Measurements from ENCODE around the gene C6orf15.

Gene C6orf15

DNA sequence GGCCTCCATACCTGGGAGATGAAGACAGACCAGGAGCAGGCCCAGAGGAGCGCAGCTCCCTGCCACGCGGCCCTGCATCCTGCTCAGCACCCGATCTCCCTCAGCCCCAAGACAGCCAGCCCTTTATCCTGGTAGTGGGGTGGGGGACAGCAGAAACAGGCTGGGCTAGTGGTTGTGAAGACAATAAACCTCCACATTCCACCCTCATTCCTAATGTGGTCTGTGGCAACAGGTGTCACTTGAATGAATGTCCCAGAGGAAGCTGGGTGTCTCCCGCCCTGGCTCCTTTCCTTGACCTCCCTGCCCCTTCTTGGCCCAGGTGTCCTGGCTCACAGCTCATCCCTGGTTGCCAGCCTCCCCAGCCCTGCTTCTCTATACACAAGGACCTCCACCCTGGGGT lies at the start of gene C6orf15:
C6orf15 (minus strand) TSS at position 98 of the 400 bp plus-strand sequence; CDS start at position 78, 20 bp downstream.
- FAIRE-seq (no peak), DNase-seq (ENCODE audit: extremely low spot score, insufficient read length, low read depth) (no peak)

DNA sequence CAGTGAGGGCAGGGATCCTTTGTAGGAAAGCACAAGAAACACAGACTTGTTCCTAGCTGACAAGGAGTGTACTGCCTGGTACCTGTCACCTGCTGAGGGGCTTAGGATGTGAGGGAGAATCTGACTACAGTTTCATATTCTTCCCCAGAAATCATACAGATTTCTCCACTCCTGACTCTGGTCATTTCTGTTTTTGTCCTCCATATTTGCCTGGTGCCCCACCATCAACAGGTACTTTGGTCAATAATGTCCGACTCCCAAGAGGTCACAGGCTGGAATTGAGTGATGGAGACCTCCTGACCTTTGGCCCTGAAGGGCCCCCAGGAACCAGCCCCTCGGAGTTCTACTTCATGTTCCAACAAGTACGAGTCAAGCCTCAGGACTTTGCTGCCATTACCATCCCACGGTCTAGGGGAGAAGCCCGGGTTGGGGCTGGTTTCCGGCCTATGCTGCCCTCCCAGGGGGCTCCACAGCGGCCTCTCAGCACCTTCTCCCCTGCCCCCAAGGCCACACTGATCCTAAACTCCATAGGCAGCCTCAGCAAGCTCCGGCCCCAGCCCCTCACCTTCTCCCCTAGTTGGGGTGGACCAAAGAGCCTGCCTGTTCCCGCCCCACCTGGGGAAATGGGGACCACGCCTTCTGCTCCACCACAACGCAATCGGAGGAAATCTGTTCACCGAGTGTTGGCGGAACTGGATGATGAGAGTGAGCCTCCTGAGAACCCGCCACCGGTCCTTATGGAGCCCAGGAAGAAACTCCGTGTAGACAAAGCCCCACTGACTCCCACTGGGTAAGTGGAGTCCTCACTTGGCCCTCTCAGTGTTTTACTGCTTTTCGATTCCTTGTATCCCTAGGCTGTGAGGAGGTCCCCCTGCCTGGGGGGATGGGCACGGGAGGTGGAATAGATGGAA lies 49.1 kb upstream of the C6orf15 start:
- FAIRE-seq, result no peak
- no peak for DNase-seq (ENCODE audit: extremely low spot score, insufficient read length, low read depth)

DNA sequence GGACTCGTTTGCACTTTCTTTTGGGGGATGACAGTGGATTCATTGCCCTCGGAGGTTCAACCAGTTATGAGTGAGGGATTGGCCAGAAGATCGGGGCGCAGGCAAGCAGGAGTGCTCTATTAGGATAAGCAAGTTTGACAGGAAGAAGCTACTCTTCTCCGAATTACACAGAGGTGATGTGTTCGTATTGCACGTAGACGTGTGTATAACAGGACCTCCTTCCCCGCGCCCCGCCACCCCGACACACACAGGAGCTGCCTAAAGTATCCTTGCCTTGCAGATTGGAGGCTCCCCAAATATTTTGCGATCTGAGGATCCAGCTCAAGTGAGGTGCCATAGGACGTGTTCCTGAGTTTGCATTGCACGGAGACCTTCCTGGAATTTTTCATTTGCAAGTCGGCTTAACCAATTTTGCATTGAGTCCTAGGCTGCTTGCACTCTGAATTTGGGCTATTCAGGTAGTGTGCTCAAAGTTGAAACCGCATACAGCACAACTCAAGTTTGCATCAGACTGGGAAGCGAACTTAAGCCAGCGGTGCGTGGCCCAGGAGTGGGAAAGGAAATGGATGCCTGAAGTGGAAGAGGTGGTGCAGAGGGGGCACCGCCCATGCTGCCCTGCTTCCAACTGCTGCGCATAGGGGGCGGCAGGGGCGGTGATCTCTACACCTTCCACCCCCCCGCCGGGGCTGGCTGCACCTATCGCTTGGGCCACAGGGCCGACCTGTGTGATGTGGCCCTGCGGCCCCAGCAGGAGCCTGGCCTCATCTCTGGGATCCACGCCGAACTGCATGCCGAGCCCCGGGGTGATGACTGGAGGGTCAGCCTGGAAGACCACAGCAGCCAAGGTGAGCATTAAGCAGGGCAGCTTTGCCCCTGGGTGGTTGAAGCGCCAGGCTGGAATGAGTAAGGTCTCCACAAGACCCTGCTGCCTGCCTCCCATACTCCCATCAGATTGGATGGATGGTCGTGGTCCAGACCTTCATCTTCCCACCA lies 46.8 kb upstream of the C6orf15 start:
- FAIRE-seq, result no peak
- no peak for DNase-seq (ENCODE audit: extremely low spot score, insufficient read length, low read depth)

DNA sequence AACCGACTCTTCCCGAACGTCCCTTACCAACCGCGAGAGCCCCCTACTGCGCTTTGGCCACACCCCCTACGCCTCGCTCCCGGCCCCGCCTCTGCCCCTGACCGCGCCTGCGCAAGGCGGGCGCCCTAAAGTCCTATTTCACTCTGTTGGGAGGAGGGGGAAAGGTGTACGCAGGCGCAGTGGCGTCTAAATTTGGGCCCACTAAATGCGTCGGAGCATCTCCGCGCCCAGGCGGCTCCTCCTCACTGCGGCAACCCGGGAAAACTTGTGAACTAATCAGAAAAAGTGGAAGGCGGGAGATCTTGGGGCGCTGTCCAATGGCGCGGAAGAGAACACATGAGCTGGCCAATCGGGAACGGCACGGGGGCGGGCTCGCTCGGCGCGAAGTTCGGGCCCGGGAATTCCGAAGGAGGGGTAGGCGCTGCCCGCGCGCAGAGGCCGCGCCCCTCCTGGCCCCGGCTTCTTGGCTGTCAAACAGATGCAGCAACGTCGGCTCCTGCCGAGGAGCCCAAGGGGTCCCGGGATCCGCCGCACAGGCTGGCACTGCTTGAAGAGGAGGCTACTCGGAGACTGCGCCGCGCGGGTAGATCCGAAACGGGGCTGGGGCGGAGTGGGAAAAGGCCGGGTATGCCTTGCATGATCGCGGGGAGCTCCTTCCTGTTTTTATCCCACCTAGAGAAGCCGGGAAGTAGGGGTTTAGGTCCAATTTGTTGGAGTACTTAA lies 45.9 kb upstream of the C6orf15 start, which contains the start of gene TCF19:
TCF19 (plus strand) TSS at position 450 of the 723 bp plus-strand sequence. CDS start 881 bp downstream, outside the sequence.
- peak; percentile 97 for FAIRE-seq
- peak; percentile 100 for DNase-seq (ENCODE audit: extremely low spot score, insufficient read length, low read depth)

DNA sequence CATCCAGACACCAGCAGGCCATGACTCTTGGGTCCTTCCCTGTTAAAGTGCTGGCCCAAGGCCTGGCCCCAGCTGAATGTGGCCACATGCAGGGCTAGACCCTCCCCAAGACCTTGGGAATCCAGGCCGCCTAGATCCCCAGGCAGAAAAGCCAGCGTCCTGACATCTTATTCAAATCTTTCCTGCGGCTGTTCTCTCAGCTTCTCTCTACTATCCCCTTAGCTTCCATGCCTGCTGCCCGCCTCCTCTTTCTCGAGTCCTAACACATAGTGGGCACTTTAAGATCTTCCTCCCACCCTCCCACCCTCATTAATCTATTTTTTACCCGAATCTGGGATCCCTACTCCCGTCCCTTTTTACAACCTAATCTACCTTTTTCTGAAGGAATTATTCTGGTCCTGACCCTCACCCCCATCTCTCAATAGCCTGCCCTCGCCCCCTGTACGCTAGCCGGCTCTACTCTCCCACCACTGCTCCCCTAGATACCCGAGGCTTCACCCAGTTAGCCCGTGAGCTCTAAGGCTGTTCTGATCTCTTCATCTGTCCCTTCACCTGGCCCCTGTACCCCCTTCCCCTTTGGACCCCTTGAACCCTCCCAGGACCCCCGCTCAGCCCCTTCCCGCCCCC lies 45.3 kb upstream of the C6orf15 start, which contains the start of gene CCHCR1:
CCHCR1 (minus strand) TSS at position 290 of the 627 bp plus-strand sequence; CDS start at position 88, 202 bp downstream.
- FAIRE-seq (no peak), DNase-seq (ENCODE audit: extremely low spot score, insufficient read length, low read depth) (no peak)

DNA sequence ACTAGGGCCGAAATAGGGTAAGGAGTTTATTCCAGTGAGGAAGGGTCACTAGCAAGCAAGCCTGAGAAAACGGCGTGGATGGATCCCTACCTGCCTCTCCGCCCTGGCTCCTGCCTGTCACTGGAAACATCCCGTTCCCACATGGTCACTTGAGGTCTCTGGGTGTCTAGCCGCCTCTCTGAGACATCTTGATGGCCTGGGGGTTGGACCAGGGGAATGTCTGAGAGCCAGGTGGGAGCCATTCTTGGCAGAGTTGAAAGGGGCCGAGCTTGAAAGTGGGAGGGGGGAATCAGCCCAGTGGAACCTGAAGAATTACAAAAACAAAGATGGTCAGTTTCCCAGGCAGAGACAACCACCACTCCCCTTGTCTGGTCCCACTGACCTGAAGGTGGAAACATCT lies 44.3 kb upstream of the C6orf15 start:
- DNase-seq (ENCODE audit: extremely low spot score, insufficient read length, low read depth) (no peak), FAIRE-seq (no peak)

DNA sequence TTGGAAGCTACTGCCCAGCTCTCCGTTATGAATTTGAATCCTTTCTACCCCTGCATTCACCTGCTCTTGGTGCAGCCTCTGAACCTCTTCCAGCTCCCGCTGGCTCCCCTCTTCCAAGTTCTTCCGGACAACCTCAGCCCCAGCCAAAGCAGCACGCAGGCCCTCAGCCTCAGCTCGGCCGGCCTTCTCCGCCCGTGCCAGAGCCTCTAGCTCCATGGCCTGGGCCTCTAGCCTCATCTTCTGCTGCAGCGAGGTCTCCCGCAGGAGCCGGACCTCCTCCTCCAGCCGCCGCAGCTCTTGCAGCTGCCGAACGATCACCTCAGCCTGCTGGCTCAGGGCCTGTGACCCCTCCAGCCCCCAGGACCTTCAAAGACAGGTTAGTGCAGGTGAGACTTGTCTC lies 42.1 kb upstream of the C6orf15 start:
- no peak for DNase-seq (ENCODE audit: extremely low spot score, insufficient read length, low read depth)
- no peak for FAIRE-seq

DNA sequence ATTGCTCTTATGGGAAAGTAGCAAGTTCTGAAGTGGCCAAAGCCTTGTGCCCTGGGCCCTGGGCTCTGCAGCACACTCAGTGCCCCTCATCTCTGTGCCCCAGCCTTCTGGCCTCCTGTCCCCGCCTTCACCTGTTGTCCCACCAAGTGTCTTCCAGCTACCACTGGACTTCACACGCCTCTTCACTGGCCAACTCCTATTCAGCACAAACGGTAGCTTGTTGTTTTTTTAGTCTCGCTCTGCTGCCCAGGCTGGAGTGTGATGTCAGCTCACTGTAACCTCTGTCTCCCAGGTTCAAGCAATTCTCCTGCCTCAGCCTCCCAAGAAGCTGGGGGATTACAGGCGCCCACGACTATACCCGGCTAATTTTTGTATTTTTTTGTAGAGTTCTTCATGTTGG lies 40.4 kb upstream of the C6orf15 start:
- FAIRE-seq (no peak), DNase-seq (ENCODE audit: extremely low spot score, insufficient read length, low read depth) (no peak)

DNA sequence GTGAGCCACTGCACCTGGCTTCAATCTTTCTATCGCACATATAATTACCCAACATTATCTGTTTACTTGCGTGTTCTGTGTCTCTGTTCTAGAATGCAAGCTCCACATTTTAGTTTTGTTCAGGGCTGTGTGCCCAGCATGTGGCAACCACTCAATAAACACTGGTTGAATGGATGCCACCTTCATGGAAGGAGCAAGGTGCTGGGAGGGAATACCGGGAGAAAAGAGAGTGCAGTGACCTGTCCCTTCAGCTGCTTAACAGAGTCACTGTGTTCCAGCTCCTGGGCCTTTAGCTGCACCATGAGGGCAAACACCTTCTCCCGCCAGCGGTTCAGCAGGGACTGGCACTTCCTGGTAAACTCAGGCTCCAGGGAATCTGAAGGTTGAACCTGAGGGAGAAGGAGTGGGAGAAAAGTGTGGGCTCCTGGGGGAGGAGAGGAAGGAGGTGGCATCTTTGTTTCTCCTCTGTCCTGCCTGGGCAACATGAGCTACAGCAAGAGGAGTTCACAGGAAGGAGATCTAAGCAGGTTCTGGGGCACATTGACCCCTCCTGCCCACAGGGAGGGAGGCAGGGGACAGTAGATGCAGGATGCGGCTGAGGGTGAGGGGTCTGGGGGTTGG lies 37.6 kb upstream of the C6orf15 start:
- FAIRE-seq, result no peak

DNA sequence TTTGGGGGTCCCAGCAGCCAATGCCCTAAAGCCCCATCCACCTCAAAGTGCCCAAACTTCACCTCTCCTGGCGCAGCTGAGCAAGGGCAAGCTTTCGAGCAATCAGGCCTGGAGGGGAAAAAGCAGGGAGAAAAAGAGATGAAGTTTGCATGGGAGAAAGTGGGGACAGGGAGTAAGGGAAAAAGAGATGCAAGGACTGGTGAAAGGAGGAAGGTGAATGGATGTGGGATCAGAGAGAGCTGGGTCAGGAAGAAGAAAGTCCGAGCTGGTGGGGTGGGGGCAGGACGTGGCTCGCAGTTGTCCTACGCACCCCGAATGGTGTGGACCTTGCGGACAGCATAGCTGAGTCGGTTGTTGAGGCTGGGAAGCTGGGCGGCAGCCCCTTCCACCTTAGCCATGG lies 33.0 kb upstream of the C6orf15 start:
- no peak for DNase-seq (ENCODE audit: extremely low spot score, insufficient read length, low read depth)
- FAIRE-seq, result no peak

More for the DNA sequence above, 37.6 kb upstream of the C6orf15 start:
- no peak for DNase-seq (ENCODE audit: extremely low spot score, insufficient read length, low read depth)

DNA sequence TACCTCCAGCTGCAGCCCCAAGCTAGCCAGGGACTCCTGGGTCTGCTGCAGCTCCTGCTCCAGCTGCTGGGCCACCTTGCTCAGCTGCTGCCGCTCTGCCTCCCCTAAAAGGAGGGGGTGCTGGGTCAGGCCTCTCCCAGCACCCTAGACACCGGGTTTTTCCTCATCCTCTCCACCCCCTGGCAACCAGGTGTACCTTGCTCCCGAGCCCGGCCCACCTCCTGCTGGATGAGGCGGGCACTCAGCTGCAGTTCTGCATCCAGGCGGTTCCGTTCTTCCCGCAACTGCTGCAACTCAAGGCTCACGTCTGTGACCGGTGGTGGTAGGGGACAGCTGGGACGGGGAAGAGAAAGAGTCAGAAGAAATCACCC lies 32.6 kb upstream of the C6orf15 start:
- DNase-seq (ENCODE audit: extremely low spot score, insufficient read length, low read depth) (no peak), FAIRE-seq (no peak)

DNA sequence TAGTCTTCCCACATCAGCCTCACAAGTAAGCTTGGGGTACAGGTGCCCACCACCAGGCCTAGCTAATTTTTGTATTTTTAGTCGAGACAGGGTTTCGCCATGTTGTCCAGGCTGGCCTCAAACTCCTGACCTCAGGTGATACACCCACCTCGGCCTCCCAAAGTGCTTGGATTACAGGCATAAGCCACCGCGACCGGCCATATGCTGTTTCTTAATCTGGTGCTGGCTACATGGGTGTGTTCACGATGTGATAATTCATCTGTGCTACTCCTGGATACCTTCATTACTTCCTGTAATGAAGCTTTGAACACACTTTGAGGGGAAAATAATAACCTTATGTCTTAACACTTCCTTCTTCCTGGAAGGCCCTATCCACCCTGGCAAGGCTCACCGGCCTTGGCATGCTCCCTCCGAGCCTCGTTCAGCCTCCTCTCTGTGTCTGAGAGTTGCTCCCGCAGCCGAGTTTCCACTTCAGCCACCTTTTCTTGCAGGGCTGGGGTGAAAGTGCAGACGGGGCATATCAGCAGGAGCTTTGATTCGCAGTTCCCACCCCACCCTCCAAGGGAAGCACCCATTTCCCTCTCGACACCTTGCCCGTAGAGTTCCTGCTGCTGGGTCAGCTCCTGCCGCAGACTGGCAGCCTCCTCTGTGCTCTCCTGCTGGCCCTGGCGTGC lies 32.1 kb upstream of the C6orf15 start:
- FAIRE-seq (no peak), DNase-seq (ENCODE audit: extremely low spot score, insufficient read length, low read depth) (no peak)

DNA sequence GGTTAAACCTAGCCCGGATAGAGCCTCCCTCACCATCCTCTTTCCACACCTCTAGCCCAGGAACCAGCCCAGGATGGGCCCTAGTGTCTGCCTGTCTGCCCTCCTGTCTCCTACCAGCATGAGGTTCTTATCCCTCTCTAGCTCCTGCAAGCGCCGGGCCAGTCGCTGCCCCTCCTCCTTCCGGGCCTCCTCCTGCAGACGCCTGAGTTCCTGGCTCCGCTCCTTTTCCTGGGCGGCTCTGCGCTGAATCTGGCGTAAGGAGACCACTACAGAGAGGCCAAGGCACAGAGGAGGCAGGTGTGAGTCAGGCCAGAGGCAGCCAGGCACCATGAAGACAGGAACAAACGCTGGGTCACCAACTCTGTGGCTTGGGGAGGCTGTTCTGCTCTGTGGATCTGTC lies 30.8 kb upstream of the C6orf15 start:
- FAIRE-seq (no peak), DNase-seq (ENCODE audit: extremely low spot score, insufficient read length, low read depth) (no peak)

DNA sequence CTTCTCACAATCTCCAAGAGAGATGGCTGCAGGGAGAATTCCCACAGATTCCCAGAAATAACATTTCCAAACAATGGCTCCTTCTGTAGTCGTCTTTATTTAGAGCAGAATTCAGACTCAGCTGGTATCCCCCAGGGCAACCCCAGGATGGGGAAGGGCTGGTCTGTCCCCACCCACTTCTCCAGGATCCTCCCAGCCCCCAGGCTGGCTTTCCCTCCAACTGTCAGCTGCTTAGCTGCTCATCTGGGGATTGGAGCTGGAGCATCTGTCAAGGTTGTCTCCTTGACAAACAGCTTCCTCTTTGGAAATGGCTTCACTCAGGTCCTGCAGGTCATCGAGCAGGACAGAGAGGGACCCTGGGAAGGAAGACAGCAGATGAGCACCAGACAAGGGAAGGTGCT lies 30.0 kb upstream of the C6orf15 start:
- no peak for FAIRE-seq
- no peak for DNase-seq (ENCODE audit: extremely low spot score, insufficient read length, low read depth)

DNA sequence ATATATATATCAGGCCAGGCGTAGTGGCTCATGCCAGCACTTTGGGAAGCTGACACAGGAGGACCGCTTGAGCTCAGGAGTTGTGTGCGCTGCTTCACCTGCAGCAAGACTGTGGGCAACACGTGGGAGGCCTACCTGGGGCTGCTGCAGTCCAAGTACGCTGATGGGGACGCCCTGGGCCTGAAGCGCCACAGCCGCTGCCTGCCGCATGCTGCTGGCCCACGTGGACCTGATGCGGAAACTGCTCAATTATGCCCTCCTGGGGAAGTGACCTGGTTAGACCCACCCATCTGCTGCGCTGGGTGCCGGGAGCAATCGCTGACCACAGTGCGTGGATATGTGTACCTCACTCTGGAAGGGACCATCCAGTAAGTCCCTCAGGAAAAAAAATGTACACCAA lies 28.3 kb upstream of the C6orf15 start:
- DNase-seq (ENCODE audit: extremely low spot score, insufficient read length, low read depth) (no peak), FAIRE-seq (no peak)

DNA sequence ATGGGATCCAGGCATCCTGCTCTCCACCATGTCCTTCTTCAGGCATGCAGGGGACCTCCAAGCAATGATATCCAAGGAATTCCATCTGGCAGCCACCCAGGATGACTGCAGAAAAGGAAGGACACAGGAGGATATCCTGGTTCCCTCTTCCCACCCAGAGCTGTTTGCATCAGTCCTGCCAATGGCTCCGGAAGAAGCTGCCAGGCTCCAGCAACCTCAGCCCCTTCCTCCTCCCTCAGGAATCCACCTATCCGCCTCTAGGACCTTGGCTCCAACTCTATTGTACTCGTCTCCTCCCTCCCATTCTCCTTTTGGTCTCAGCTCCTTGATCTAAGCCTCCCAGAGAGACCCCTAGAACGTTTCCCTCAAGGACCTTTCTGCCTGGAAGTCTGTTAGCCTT lies 27.2 kb upstream of the C6orf15 start:
- FAIRE-seq, result no peak

DNA sequence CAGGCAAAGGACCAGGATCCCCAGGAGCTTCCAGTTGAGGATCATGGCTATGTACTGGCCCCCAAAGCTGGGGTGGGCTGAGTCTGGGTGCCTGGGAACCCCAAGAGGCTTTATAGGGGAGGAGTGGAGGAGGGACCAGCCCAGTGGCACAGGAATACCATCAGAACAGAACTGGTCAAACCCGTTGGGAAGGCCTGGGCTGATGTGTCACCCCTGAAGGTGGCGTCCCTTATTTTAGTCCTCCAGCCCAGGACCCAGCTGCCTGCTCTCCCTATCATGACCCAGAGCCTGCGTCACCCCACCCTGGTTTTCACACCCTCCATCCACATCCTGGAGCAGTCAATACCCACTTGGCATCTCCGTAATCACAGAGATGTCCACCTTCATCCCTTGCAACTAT lies 26.6 kb upstream of the C6orf15 start, which contains the start of gene PSORS1C2:
PSORS1C2 (minus strand) TSS at position 85 of the 400 bp plus-strand sequence; CDS start at position 45, 40 bp downstream.
- no peak for DNase-seq (ENCODE audit: extremely low spot score, insufficient read length, low read depth)
- no peak for FAIRE-seq

More for the DNA sequence above, 27.2 kb upstream of the C6orf15 start:
- DNase-seq (ENCODE audit: extremely low spot score, insufficient read length, low read depth), result no peak

DNA sequence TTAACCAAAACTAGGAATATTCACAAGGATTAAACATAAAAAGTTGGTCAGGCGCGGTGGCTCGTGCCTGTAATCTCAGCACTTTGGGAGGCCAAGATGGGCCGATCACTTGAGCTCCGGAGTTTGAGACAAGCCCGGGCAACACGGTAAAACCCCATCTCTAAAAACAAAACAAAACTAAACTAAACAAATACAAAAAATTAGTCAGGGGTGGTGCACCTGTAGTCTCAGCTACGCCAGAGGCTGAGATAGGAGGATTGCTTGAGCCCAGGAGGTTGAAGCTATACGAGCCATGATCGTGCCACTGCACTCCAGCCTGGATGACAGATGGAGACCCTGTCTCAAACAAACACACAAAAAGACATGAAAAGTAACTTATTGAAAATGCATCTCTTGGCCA lies 23.3 kb upstream of the C6orf15 start:
- no peak for FAIRE-seq
- DNase-seq (ENCODE audit: extremely low spot score, insufficient read length, low read depth), result no peak
